SK-N-SH treated with all-trans-retinoic acid at 6 μM for 48 hours (cell line): ENCODE results near the gene FAM181A.

ENCODE experiments used
- ATAC-seq: fragments of 200-7000 bp; cut with Tn5 transposase; 3 replicates; pipeline ENCODE4 v1.9.1; 2020; ENCODE audit warnings: mild to moderate bottlenecking, moderate library complexity
- ARNTL ChIP-seq: fragments of 450-650 bp; formaldehyde crosslinking; IDR thresholded peaks from 2 replicates; pipeline ENCODE4 v1.5.0; 2020; ENCODE audit warnings: low read depth, mild to moderate bottlenecking, moderate library complexity, borderline replicate concordance
- BACH2 ChIP-seq: fragments of 250-450 bp; sonication (Bioruptor Pico); IDR thresholded peaks from 2 replicates; pipeline ENCODE4 v1.9.0; 2021; ENCODE audit warnings: mild to moderate bottlenecking, borderline replicate concordance
- CREB5 ChIP-seq: fragments of 250-450 bp; sonication (Bioruptor Pico); IDR thresholded peaks from 2 replicates; pipeline ENCODE4 v1.5.1; 2020; ENCODE audit warnings: low read depth, mild to moderate bottlenecking, moderate library complexity
- ESRRG ChIP-seq: fragments of 250-450 bp; sonication (Bioruptor Pico); IDR thresholded peaks from 2 replicates; pipeline ENCODE4 v1.6.1; 2021; ENCODE audit warnings: mild to moderate bottlenecking
- GLIS3 ChIP-seq: fragments of 250-450 bp; sonication (Bioruptor Pico); IDR thresholded peaks from 2 replicates; pipeline ENCODE4 v1.5.0; 2020; ENCODE audit warnings: mild to moderate bottlenecking, moderate library complexity
- ISL1 ChIP-seq: fragments of 250-450 bp; sonication (Bioruptor Pico); IDR thresholded peaks from 2 replicates; pipeline ENCODE4 v2.1.2; 2022; ENCODE audit warnings: mild to moderate bottlenecking, moderate library complexity
- OSR1 ChIP-seq: fragments of 250-450 bp; sonication (Bioruptor Pico); IDR thresholded peaks from 2 replicates; pipeline ENCODE4 v1.8.0; 2022; ENCODE audit warnings: moderate library complexity, mild to moderate bottlenecking, inconsistent platforms
- PATZ1 ChIP-seq: fragments of 250-450 bp; sonication (Bioruptor Pico); IDR thresholded peaks from 2 replicates; pipeline ENCODE4 v1.8.0; 2020; ENCODE audit warnings: mild to moderate bottlenecking, moderate library complexity, borderline replicate concordance
- POU6F1 ChIP-seq: fragments of 250-450 bp; sonication (Bioruptor Pico); IDR thresholded peaks from 2 replicates; pipeline ENCODE4 v1.8.0; 2021; ENCODE audit warnings: low read depth, mild to moderate bottlenecking, moderate library complexity, borderline replicate concordance
- PPARA ChIP-seq: fragments of 250-450 bp; sonication (Bioruptor Pico); IDR thresholded peaks from 2 replicates; pipeline ENCODE4 v1.5.0; 2020; ENCODE audit warnings: mild to moderate bottlenecking, borderline replicate concordance
- RARB ChIP-seq: fragments of 250-450 bp; sonication (Bioruptor Pico); IDR thresholded peaks from 2 replicates; pipeline ENCODE4 v1.8.0; 2021; ENCODE audit warnings: mild to moderate bottlenecking, moderate library complexity
- SNAI2 ChIP-seq: fragments of 250-450 bp; sonication (Bioruptor Pico); IDR thresholded peaks from 2 replicates; pipeline ENCODE4 v1.5.0; 2020; ENCODE audit warnings: mild to moderate bottlenecking, moderate library complexity
- TCF4 ChIP-seq: fragments of 250-450 bp; sonication (Bioruptor Pico); IDR thresholded peaks from 2 replicates; pipeline ENCODE4 v1.8.0; 2021; ENCODE audit warnings: mild to moderate bottlenecking, moderate library complexity, borderline replicate concordance
- ZC3H10 ChIP-seq: fragments of 250-450 bp; sonication (Bioruptor Pico); IDR thresholded peaks from 2 replicates; pipeline ENCODE4 v1.5.1; 2021; ENCODE audit warnings: mild to moderate bottlenecking, moderate library complexity
- ZFP3 ChIP-seq: fragments of 250-450 bp; sonication (Bioruptor Pico); IDR thresholded peaks from 2 replicates; pipeline ENCODE4 v1.5.0; 2020; ENCODE audit warnings: mild to moderate bottlenecking, moderate library complexity
- ZFP30 ChIP-seq: fragments of 450-650 bp; formaldehyde crosslinking; IDR thresholded peaks from 2 replicates; pipeline ENCODE4 v1.5.0; 2022; ENCODE audit warnings: mild to moderate bottlenecking, moderate library complexity
- ZNF565 ChIP-seq: fragments of 450-650 bp; formaldehyde crosslinking; conservative IDR thresholded peaks from 2 replicates; pipeline ENCODE4 v1.5.0; 2020; ENCODE audit warnings: low read depth, mild to moderate bottlenecking, moderate library complexity
- ZNF70 ChIP-seq: fragments of 450-650 bp; formaldehyde crosslinking; IDR thresholded peaks from 2 replicates; pipeline ENCODE4 v1.5.0; 2020; ENCODE audit warnings: mild to moderate bottlenecking, moderate library complexity
- ZNF8 ChIP-seq: fragments of 450-650 bp; formaldehyde crosslinking; IDR thresholded peaks from 2 replicates; pipeline ENCODE4 v1.5.0; 2020; ENCODE audit warnings: mild to moderate bottlenecking, moderate library complexity
- TF ChIP-seq, protein P1 (sequence below): fragments of 250-450 bp; sonication (Bioruptor Pico); IDR thresholded peaks from 2 replicates; pipeline ENCODE4 v1.5.1; 2021; ENCODE audit warnings: mild to moderate bottlenecking, moderate library complexity
- TF ChIP-seq, protein P2 (sequence below): fragments of 250-450 bp; sonication (Bioruptor Pico); IDR thresholded peaks from 2 replicates; pipeline ENCODE4 v1.5.0; 2020; ENCODE audit warnings: mild to moderate bottlenecking, moderate library complexity

FAM181A gene

DNA sequence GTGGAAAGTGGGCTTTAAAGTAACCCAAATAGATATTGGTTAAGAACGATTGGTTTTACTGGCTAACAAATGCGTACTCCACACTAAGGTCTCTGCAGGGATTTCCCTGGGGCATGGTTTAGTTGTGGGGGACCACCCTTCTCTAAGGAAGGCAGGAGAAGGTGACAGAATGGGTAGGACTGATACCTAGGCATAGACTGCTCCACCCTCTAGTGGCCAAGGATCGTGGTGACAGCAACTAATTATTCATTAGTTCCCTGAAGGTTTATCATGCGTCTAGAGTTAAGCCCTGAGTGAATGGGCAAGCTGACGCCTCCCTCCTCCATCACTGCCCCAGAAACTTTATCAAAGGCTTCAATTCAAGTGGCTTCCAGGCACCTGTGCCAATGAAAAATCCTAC is 9.1 kb downstream of the FAM181A start:
- no peak for TF ChIP-seq ZC3H10
- no peak for TF ChIP-seq ISL1
- peak; percentile 17; the same call in 1 of the 3 replicates for ATAC-seq

DNA sequence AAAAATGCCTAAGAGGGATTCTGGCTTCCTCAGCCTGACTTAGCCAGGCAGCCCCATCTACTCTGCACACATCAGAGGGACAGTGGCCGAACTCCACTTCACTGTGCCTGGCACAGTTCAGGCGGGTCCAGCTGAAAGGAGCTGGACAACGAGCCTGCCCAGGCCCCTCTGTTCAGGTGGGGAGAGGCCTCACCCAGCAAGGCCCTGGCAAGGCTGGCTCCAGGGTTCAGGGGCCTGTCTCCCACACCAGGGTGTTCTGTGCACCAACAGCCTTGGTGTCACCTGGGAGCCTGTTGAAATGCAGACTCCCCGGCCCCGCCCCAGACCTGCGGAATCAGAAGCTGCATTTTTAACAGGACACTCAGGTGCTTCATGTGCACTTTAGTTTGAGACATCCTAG is 9.8 kb downstream of the FAM181A start:
- no peak for ATAC-seq
- TF ChIP-seq ARNTL (CRISPR knock-in tag) (no peak), PATZ1 (CRISPR knock-in tag) (no peak), ISL1 (no peak), ZFP3 (CRISPR knock-in tag) (no peak), ZNF8 (no peak)
- TF ChIP-seq, protein P1, sequence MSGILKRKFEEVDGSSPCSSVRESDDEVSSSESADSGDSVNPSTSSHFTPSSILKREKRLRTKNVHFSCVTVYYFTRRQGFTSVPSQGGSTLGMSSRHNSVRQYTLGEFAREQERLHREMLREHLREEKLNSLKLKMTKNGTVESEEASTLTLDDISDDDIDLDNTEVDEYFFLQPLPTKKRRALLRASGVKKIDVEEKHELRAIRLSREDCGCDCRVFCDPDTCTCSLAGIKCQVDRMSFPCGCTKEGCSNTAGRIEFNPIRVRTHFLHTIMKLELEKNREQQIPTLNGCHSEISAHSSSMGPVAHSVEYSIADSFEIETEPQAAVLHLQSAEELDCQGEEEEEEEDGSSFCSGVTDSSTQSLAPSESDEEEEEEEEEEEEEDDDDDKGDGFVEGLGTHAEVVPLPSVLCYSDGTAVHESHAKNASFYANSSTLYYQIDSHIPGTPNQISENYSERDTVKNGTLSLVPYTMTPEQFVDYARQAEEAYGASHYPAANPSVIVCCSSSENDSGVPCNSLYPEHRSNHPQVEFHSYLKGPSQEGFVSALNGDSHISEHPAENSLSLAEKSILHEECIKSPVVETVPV (CRISPR knock-in tag) = no peak

GRCh38 chr14:93937519-93937918 is 10.4 kb downstream of the FAM181A start:
- no peak for ATAC-seq
- TF ChIP-seq OSR1 (CRISPR knock-in tag) = no peak
- TF ChIP-seq GLIS3 = no peak
- TF ChIP-seq CREB5 (CRISPR knock-in tag) = no peak
- TF ChIP-seq ISL1 = no peak
- no peak for TF ChIP-seq ZC3H10
- no peak for TF ChIP-seq ZNF70 (CRISPR knock-in tag)
- no peak for TF ChIP-seq PATZ1 (CRISPR knock-in tag)
- TF ChIP-seq ZFP30 (CRISPR knock-in tag) = no peak
- TF ChIP-seq ZNF565 (CRISPR knock-in tag) = no peak

- no peak for ATAC-seq
- no peak for TF ChIP-seq ZNF8
- no peak for TF ChIP-seq RARB (CRISPR knock-in tag)
- TF ChIP-seq ISL1 = no peak
- no peak for TF ChIP-seq ESRRG
- no peak for TF ChIP-seq PPARA (CRISPR knock-in tag)
These were observed 11.7 kb downstream of the FAM181A start for GRCh38 chr14:93938751-93939303.

GRCh38 chr14:93939304-93940229 is 12.4 kb downstream of the FAM181A start:
- TF ChIP-seq BACH2 (CRISPR knock-in tag) (no peak), GLIS3 (no peak), SNAI2 (CRISPR knock-in tag) (no peak), POU6F1 (no peak), TCF4 (CRISPR knock-in tag) (no peak)
- TF ChIP-seq, protein P2, sequence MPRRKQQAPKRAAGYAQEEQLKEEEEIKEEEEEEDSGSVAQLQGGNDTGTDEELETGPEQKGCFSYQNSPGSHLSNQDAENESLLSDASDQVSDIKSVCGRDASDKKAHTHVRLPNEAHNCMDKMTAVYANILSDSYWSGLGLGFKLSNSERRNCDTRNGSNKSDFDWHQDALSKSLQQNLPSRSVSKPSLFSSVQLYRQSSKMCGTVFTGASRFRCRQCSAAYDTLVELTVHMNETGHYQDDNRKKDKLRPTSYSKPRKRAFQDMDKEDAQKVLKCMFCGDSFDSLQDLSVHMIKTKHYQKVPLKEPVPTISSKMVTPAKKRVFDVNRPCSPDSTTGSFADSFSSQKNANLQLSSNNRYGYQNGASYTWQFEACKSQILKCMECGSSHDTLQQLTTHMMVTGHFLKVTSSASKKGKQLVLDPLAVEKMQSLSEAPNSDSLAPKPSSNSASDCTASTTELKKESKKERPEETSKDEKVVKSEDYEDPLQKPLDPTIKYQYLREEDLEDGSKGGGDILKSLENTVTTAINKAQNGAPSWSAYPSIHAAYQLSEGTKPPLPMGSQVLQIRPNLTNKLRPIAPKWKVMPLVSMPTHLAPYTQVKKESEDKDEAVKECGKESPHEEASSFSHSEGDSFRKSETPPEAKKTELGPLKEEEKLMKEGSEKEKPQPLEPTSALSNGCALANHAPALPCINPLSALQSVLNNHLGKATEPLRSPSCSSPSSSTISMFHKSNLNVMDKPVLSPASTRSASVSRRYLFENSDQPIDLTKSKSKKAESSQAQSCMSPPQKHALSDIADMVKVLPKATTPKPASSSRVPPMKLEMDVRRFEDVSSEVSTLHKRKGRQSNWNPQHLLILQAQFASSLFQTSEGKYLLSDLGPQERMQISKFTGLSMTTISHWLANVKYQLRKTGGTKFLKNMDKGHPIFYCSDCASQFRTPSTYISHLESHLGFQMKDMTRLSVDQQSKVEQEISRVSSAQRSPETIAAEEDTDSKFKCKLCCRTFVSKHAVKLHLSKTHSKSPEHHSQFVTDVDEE (CRISPR knock-in tag) = no peak
- ATAC-seq = peak; percentile 91
